GM19240 (cell line): ENCODE measurements around the gene NOXA1.
"Not testable (repeated sequence)": the region's sequence is repeated elsewhere in the genome, so short reads cannot be mapped to it uniquely, and the experiment has no call there.

Experiments used
- DNase-seq: peaks from one replicate; pipeline ENCODE4 v3.0.0; 2011; ENCODE audit warnings: low spot score; ENCODE audit not compliant: insufficient read length

NOXA1 gene

DNA sequence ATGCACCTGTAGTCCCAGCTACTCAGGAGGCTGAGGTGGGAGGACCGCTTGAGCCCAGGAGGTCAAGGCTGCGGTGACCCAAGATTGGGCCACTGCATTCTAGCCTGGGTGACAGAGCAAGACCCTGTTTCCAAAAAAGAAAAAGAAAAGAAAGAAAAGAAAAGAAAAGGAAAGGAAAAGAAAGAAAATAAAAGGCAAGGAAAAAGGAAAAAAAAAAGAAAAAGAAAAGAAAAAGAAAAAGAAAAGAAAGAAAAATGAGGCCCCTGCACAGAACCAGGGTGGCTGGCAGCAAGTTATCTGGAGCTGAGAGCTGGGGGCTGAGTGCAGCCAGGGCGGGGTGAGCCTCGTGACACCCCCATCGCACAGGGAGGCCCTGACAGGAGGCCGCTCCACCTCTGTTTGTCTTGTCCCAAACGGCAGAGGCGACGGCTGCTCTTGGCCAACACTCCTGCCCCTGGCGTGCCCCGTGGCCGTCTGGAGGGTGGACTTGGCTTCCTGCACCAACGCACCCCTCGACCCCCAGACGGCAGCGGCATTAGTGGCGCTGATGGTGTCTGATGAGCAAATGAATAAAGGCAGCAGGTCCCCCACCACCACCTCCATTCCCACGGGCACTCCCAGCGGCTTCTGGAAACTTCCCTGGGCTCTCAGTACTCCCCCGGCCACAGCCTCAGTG is 17.0 kb upstream of the NOXA1 start:
- DNase-seq = no peak

DNA sequence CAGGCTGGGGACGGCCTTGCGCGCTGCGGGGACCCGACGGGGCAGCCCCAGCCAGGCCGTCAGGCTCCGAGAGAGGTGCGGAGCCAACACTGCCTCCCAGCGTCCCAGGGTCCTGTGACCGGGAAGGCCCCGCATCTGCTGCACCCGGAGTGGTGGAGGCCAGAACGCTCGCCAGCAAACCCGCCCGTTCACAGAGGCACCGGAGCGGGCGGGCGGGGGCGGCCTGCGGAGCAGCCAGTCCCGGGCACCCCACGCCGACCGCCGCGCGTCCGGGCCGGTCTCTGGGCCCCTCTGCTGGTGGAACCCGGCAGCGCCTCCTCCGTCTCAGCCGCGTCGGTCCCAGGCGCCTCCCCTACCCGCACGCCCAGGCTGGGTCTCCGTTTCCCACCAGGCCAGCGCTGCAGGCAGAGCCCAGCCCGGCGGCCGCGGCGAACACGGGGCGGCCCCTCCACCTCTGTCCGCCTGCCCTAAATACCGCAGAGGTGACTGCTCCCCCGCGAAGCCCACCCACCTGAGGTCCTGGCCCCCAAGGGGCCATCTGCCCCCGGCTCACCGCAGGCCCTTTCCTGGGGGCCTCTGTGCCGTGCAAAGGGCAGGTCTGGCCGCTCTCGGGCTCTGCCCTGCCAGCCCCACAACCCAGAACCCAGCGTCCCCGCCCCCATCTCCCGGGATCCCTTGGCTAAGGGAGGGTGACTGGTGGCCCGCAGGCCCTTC is 16.2 kb upstream of the NOXA1 start:
- no peak for DNase-seq

DNA sequence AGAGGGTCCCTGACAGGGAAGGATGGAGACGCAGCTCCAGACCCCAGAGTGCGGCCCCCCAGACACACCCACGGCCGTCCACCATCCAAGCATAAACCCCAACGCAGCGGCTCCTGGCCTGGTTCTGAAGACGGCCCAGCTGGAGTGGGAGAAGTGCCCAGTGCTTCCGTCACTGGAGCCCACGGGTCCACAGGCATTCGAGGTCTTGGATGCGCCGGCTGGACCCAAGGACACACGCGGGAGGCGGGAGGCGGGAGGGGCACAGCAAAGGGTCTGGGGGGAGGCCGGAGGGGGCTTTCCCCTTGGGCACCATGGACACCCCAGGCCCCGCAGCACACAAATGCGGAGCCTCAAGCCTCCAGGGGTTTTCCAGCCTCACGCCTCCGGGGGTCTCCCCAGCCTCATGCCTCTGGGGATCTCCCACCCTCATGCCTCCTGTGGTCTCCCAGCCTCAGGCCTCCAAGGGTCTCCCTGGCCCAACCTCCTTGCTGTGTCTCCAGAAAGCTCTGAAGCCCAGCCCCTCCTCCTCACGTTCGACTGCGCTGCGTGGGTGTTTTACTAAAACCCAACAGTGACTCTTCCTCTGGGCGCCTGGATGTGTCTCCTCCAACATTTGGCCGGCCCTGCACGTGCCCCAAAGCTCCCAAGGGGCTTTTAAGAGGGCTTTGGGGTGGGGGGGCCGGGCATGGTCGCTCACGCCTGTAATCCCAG is 15.4 kb upstream of the NOXA1 start:
- no peak for DNase-seq

DNA sequence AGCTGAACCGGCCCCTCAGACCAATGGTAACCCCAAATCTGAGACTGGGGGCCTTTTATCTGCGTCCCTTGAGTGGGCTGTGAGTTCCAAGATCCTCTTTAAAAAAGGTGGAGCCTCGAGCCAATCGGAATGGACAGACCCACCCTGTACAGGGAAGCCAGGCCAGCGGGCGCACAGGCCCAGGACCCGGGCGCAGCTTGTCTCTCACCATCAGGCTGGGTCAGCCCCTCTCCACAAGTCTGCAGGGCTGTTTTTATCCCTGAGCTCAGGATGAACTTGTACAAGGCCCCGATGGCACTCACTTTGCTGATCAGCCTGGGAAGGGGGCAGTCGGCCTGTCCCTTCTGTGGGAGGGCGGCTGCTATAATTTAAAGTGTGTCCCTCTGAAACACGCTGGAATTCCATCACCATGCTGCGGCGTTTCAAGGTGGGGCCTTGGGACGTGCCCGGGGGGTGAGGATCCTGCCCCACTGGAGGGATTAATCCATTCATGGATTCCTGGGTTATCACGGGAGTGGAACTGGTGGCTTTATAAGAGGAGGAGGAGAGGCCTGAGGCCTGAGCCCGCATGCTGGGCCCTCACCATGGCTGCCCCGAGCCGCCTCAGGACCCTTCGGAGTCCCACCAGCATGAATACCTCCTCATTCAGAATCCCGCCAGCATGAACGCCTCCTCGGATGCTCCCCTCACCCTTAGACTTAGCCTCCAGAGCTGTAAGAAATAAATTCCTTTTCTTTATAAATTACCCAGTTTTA is 14.4 kb upstream of the NOXA1 start:
- DNase-seq = no peak

DNA sequence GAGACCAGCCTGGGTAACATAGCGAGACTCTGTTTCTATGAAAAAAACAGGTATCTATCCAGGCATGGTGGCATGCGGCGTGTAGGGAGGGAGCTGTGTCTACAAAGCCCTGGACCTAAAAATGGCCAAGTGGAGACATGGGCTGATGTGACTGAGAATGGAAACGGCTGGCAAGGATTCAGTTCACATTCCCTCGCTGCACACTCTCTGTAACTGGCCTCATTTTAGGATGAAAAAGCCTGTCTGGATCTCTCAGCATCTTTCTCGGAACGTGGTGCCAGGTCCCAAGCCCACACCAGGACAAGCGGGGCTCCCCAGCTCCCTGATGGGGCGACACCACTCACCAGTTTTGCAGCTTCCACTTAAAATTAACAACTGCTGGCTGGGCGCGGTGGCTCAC is 13.7 kb upstream of the NOXA1 start:
- DNase-seq = no peak

DNA sequence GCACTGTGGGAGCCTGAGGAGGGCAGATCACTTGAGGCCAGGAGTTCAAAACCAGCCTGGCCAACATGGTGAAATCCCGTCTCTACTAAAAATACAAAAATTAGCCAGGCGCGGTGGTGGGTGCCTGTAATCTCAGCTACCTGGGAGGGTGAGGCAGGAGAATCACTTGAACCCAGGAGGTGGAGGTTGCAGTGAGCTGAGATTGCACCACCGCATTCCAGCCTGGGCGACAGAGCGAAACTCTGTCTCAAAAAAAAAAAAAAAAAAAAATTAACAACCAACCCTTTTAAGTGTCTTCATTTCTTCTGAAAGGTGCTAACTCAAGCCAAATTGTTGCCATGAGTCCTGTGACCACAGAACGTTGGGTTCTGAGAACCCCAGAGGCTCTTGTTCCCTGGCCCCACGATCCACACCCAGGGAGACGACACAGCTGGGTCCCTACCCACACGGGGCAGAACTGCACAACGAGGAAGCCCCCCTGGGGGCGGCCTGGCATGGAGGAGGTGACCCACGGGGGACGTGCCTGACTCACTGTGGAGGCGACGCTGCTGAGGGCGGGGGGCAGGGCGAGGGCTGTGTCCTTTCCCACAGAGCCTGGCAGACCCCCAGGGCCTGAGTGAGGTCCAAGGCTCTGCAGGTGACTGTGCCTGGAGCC is 12.8 kb upstream of the NOXA1 start:
- not testable (repeated sequence) for DNase-seq

DNA sequence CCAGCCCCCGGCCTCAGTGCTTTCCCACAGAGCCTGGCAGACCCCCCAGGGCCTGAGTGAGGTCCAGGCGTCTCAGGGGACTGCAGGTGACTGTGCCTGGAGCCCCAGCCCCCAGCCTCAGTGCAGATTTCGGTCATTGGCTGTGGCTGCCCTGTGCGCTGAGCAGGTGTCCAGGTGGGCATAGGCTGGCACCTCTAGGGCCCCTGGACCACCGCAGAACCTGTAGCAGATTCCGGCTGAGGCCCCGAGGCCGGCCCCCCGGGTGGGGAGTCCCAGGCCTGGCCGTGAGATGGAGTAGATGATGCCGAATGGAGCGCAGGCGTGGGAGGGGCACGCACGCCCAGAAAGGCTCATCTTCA is 12.3 kb upstream of the NOXA1 start:
- DNase-seq = no peak

DNA sequence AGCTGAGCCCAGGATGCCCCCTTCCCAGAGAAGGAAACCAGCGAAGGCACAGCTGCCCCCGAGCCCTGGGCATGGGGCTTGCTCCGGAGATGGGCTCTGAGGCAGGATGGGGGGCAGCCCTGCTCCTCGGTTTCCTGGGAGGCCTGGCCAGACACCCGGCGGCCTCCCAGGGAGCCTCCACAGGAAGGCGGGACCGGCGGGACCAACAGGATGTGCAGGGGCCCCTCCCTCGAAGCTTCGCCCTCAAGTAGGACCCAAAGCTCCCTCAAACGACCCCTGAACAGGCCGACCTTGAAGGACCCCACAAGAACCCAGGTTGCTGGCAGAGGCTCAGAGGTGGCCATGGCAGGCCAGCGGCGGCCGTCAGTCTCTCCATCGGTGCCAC is 11.9 kb upstream of the NOXA1 start:
- DNase-seq = no peak

DNA sequence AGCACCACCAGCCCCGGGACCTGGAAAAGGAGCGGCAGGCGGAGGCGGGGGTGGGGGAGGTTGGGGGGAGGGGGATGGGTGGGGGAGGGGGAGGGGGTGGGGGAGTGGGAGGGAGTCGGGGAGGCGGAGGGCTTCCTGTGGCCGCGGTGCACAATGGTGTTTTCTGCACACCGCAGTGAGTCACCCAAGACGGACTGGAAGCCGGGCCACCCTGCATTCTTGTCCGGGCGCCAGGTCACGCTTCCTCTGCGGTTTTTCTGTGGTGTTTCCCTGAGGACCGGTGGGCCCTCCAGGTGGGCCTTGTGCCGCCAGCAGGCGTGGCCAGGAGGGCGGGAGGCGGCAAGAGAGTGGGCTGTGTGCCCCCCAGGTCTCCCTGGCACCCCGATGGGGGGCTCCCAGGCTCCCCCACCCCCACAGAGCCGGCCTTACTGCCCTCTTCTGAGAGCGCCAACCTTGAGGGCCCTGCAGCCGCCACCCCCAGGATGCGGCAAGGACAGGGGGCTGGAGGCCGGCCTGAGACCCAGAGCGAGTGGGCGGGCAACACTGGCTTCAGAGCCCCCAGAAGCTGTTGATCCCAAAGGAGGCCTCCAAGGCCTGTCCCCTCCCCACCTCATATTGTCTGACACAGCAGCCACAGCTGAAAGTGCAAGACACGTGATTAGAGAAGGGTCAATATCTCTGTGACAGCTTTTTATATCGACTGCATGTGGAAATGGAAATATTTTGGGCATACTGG is 11.4 kb upstream of the NOXA1 start:
- peak; percentile 77 for DNase-seq

DNA sequence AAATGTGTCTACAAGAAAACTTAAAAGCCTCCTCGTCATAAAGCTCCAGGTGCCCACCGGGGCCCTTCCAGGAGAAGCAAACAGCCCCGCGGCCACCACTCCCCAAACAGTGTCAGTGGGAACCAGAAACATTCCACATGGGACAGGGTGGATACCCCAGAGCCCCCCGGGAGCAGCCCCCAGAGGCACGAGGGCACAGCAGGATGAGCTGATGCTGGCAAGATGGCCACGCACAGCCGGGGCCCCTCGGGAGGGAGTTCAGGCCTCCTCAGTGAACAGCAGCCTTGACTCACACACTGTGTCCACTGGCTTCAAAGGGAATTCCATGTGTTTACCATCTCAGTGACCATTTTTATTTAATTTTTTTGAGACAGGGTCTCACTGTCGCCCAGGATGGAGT is 10.8 kb upstream of the NOXA1 start:
- no peak for DNase-seq

DNA sequence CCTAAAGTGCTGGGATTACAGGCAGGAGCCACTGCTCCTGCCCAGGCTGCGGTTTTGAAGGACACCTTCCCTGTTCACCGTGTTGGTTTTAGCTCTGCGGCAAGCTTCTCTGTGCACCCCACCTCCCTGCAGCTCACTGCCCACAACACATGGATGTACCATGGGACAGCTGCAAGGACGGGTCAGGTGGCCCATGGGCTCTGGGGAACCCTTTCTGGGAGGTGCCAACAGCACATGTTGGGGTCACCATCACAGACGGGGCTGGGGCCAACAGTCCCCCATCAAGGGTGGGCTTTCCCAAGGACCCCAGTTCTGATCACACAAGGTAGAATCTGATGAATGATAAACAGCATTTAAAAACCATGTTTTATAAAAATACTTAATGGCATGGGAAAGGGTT is 7.7 kb upstream of the NOXA1 start:
- no peak for DNase-seq

DNA sequence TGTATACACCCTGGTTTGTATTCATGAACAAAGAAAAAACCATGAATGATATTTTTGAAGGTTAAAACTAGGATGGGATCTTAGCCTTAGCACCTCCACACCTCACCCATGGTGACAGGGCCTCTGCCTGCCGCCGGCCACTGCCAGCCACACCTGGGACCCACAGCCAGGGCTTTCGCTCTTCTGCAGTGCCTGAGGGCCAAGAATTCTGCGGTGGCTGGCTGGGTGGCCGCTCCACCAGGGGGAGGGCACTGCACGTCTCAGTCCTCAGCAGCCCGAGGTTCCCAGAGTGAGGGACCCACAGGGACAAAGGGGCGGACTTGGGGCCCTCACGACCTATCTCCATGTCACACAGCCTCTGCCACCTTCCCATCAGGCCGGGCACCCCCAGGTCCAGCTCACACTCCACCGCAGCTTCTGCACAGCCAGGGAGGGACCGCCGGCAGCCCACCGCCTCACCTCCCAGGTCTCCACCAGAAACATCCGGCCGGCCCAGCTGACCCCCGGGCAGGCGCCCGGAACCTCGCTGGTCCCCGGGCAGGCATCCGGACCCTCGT is 7.1 kb upstream of the NOXA1 start:
- no peak for DNase-seq

DNA sequence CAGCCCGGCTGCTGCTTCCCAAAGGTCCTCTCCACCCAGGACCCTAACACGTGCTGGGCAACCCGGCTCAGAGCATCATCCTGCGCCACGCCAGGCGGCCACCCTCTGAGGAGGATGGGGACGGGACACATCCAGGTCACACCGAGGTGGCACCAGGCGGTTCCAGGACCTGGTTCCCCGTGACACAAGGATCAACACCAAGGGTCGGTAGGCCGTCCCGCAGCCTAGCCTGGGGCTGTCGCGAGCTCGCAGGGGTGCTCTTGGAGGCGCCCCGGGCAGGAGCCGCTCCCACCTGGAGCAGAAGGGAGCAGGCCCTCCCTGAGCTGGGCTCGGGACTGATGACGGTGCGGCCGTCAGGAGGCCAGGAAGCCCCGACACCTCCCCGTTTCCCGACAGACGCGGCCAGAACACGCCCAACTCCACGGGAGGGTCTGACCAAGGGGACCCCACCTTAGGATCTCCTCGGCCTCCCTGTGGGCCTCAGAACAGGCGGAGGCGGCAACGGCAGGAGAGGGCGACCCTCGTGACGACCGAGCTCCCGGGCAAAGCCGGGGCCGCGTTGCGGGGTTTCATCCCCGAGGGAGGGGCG is 6.5 kb upstream of the NOXA1 start:
- DNase-seq = no peak

DNA sequence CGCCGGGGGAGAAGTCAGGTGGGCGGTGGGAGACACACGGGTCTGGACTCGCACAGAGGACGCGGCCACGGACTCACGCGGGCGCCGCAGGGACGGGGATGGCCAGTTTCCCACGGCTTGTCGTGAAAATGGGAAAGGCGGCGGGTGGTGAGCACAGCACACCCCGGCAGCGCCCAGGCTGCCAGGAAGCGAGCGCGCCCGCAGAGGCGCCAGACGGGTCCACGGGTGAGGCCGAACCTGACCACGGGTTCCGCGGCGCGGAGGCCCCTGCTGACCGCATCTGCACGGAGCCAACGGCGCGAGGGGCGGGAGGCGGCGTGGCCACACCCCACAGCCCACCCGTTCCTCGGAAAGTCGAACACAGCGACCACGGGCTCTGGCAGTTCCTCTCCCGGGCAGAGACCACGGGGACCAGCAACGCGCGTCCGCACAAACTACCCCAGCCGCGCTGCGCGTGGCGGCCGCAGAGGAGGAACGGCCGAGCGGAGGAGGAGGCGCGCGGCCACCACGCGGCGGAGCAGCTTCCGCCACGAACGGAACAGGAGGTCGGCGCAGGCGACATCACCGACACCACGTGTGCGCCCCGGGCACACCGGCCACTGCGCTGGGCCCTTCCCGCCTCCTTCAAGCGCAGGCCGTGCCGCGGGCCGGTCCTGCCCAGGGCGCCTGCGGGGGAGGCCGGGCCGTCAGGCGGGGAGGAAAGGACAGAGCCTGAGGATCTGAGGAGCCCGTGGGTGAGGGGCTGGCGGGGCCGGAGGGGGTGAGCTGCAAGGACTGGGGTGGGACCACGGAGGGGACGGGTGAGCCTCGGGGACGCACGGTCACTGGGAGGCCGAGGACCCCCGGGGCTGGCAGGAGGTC is 5.8 kb upstream of the NOXA1 start:
- DNase-seq = no peak

DNA sequence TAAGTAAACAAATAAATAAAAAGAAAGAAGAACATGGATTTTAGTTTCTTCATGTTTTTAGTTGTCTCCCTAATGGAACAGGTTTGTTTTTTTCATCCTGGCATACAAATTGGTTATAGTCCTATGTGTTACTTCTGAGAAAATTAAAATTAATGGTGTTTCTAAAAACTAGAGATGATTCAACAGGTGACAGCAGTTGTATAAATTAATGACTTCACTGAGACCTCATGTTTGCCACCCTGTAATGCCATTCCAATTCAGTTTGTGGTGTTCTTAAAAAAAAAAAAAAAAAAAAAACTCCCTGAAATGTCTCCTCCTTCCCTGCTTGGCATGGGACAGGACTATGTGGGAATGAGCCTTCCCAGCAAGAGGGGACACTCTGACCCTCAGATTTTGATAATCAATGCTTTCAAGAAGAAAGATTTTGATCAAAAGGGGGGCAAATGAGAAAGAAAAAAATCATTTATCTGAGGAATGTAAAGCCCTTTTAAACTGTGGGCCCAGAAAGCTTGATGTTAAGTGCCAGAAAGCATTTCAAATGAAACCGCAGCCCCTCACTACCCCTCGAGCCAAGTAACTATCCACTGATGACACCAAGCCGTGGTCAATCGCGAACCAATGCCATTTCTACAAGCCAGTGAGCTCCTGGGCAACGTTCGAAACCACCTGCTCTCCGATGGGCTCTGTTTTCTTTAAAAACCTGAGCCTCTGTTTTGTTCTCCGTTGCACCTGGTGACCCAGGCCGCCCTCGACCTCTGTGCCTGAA is 1.2 kb upstream of the NOXA1 start:
- no peak for DNase-seq

DNA sequence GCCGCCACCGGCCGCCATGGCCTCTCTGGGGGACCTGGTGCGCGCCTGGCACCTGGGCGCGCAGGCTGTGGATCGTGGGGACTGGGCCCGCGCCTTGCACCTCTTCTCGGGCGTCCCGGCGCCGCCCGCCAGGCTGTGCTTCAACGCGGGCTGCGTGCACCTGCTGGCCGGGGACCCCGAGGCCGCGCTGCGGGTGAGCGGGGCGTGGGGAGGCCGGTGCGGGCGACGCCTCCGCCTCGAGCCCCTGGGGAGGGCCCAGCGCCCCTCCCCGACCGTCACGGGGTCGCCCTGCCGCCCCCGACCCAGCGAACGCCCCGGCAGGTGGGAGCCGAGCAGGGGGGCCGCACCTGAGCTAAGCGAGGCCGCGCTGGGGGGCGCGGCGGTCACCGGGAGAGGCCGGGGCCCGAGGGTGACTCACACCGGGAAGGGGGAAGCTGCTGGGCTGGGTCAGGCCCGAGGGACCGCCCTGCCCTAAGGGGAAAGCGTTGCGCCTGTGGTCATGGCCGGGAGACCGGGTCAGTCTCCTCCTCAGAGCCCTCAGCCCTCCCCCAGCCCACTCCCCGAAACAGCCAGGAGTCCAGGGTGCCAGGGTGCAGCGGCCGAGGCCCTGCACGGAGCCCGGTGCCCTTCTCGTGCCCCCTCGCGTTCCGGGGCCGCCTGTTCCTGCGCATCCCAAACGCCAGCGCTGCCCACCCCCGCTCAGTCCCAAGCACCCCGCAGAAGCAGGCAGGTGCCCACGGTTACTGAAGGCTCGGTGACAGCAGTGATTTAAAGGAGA is 510 bp downstream of the NOXA1 start:
- no peak for DNase-seq

DNA sequence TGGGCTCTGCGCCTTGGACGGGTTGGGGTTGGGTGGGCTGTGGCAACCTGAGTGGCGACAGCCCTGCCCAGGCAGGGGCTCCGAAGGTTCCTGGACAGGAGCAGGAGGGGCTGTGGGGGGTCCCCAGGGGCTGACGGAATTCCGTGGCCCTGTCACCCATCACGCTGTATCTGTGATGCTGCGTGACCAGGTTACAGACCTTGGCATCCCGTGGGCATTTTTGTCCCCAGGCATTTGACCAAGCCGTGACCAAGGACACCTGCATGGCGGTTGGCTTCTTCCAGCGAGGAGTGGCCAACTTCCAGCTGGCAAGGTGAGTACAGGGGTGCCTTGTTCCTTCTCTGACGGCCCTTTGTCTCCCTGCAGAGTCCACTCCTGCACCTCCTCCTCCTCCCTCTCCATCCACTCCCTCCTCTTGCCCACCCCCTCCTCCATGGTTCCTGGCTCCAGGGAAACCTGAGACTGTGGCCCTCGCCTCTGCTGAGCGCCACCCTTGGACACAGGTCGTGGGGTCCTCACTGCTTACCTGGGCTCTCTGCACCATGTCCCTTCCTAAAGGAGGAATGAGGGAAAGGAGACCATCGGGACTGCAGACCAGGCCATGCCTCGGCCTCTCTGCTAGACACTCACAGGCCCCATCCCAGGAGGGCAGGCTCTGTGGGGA is 3.0 kb downstream of the NOXA1 start:
- no peak for DNase-seq
